Measurements from ENCODE around the gene MFN2.

- TF ChIP-seq CTCF (IDR thresholded peaks at IDR 0.05): no peak
- TF ChIP-seq POLR2A (IDR thresholded peaks at IDR 0.05): no peak
- no peak for TF ChIP-seq EP300 (IDR thresholded peaks at IDR 0.05)
Observed at GRCh38 chr1:11970441-11971185, 9.6 kb upstream of the MFN2 start.
